Stimulated activated naive B cell treated with anti-CD40 and anti-IgM and Interleukin-4, amounts not matched to agents 10 μg/mL and 1 μg/mL and 100 μg/mL, for 72 hours (primary cell): ENCODE data around the gene PRKCE.

Experiments
- ATAC-seq, 2 donors: fragments of 150-1000 bp; cut with Tn5 transposase; replicated peaks; 2 replicates each; pipeline ENCODE4 v1.10.0; 2021; ENCODE audit warnings: moderate library complexity in 1 of 2
- DNase-seq: peaks from one replicate; pipeline ENCODE4 v3.0.0; 2021
- H3K27ac Mint-ChIP-seq: one replicate; pipeline ENCODE4 v1.8.0; 2022; ENCODE audit warnings: mild to moderate bottlenecking, mixed read lengths
- H3K27me3 Mint-ChIP-seq, 2 donors: one replicate each; pipeline ENCODE4 v1.8.0; 2022; ENCODE audit warnings: mixed read lengths in 2 of 2
- H3K36me3 Mint-ChIP-seq, 2 donors: one replicate each; pipeline ENCODE4 v1.8.0; 2022; ENCODE audit warnings: mixed read lengths in 2 of 2, mild to moderate bottlenecking in 1 of 2
- H3K4me1 Mint-ChIP-seq, 2 donors: one replicate each; pipeline ENCODE4 v1.8.0; 2022; ENCODE audit warnings: mixed read lengths in 2 of 2, mild to moderate bottlenecking in 1 of 2
- H3K4me3 Mint-ChIP-seq, 2 donors: one replicate each; pipeline ENCODE4 v1.8.0; 2022; ENCODE audit warnings: mild to moderate bottlenecking in 2 of 2, mixed read lengths in 2 of 2, moderate library complexity in 1 of 2
- H3K9me3 Mint-ChIP-seq, 2 donors: one replicate each; pipeline ENCODE4 v1.8.0; 2022; ENCODE audit warnings: mixed read lengths in 2 of 2, mild to moderate bottlenecking in 1 of 2

The PRKCE gene

GRCh38 chr2:46003903-46004473 is 352.5 kb downstream of the PRKCE start:
- DNase-seq: no peak
- H3K27me3 Mint-ChIP-seq: no peaks in the 10 kb centered on the region
- ATAC-seq: no peak
- peaks cover 32 to 55% of the 10 kb centered on the region in 2 donors for H3K36me3 Mint-ChIP-seq
- no peak overlapping the region for H3K4me3 Mint-ChIP-seq
- H3K27ac Mint-ChIP-seq: no peak overlapping the region
- no peaks in the 10 kb centered on the region for H3K4me1 Mint-ChIP-seq
- H3K9me3 Mint-ChIP-seq: no peaks in the 10 kb centered on the region

- ATAC-seq (no peak), DNase-seq (no peak)
- H3K9me3 Mint-ChIP-seq: no peaks in the 10 kb centered on the region
- no peaks in the 10 kb centered on the region for H3K27me3 Mint-ChIP-seq
- H3K36me3 Mint-ChIP-seq: peaks cover 37 to 48% of the 10 kb centered on the region in 2 donors
- no peak overlapping the region for H3K4me3 Mint-ChIP-seq
- no peaks in the 10 kb centered on the region for H3K4me1 Mint-ChIP-seq
- H3K27ac Mint-ChIP-seq: no peak overlapping the region
These were observed 355.1 kb downstream of the PRKCE start for GRCh38 chr2:46006473-46007025.

- H3K4me3 Mint-ChIP-seq: no peak overlapping the region
- H3K27ac Mint-ChIP-seq: no peak overlapping the region
- H3K36me3 Mint-ChIP-seq: peaks cover 38 to 50% of the 10 kb centered on the region in 2 donors
These were observed 355.9 kb downstream of the PRKCE start for GRCh38 chr2:46007412-46007811.

GRCh38 chr2:46008091-46008870 is 356.8 kb downstream of the PRKCE start:
- peaks cover 34 to 51% of the 10 kb centered on the region in 2 donors for H3K36me3 Mint-ChIP-seq
- no peak overlapping the region for H3K27ac Mint-ChIP-seq
- ATAC-seq: no peak
- no peaks in the 10 kb centered on the region for H3K9me3 Mint-ChIP-seq
- DNase-seq: no peak
- no peak overlapping the region for H3K4me3 Mint-ChIP-seq
- H3K4me1 Mint-ChIP-seq: no peaks in the 10 kb centered on the region
- H3K27me3 Mint-ChIP-seq: no peaks in the 10 kb centered on the region

More at GRCh38 chr2:46007412-46007811, 355.9 kb downstream of the PRKCE start:
- Mint-ChIP-seq H3K9me3 (no peaks in the 10 kb centered on the region), H3K4me1 (no peaks in the 10 kb centered on the region), H3K27me3 (no peaks in the 10 kb centered on the region)
- DNase-seq (no peak), ATAC-seq (no peak)

GRCh38 chr2:46009315-46009714 is 357.8 kb downstream of the PRKCE start:
- Mint-ChIP-seq H3K4me1 (no peaks in the 10 kb centered on the region), H3K27me3 (no peaks in the 10 kb centered on the region), H3K36me3 (peaks cover 39 to 56% of the 10 kb centered on the region in 2 donors), H3K4me3 (no peak overlapping the region), H3K27ac (no peak overlapping the region), H3K9me3 (no peaks in the 10 kb centered on the region)
- DNase-seq (no peak), ATAC-seq (no peak)

- no peak overlapping the region for H3K4me3 Mint-ChIP-seq
- H3K27me3 Mint-ChIP-seq: no peaks in the 10 kb centered on the region
- H3K36me3 Mint-ChIP-seq: peaks cover 37 to 54% of the 10 kb centered on the region in 2 donors
- ATAC-seq (no peak), DNase-seq (no peak)
- H3K9me3 Mint-ChIP-seq: no peaks in the 10 kb centered on the region
- no peaks in the 10 kb centered on the region for H3K4me1 Mint-ChIP-seq
- no peak overlapping the region for H3K27ac Mint-ChIP-seq
These were observed 358.3 kb downstream of the PRKCE start for GRCh38 chr2:46009772-46010171.

GRCh38 chr2:46010223-46010924 is 358.9 kb downstream of the PRKCE start:
- DNase-seq (no peak), ATAC-seq (no peak)
- Mint-ChIP-seq H3K4me3 (no peak overlapping the region), H3K36me3 (peaks cover 39 to 58% of the 10 kb centered on the region in 2 donors), H3K9me3 (no peaks in the 10 kb centered on the region), H3K27ac (no peak overlapping the region), H3K4me1 (no peaks in the 10 kb centered on the region), H3K27me3 (no peaks in the 10 kb centered on the region)

GRCh38 chr2:46010925-46011490 is 359.5 kb downstream of the PRKCE start:
- Mint-ChIP-seq H3K36me3 (peaks cover 42 to 63% of the 10 kb centered on the region in 2 donors), H3K27me3 (no peaks in the 10 kb centered on the region)
- ATAC-seq: peak in 1 of 2 donors; percentile 51

GRCh38 chr2:46012618-46013240 is 361.3 kb downstream of the PRKCE start:
- ATAC-seq: no peak
- H3K36me3 Mint-ChIP-seq: peaks cover 44 to 59% of the 10 kb centered on the region in 2 donors
- no peak for DNase-seq
- H3K4me3 Mint-ChIP-seq: no peak overlapping the region
- H3K27ac Mint-ChIP-seq: no peak overlapping the region
- H3K4me1 Mint-ChIP-seq: no peaks in the 10 kb centered on the region
- no peaks in the 10 kb centered on the region for H3K27me3 Mint-ChIP-seq
- no peaks in the 10 kb centered on the region for H3K9me3 Mint-ChIP-seq

More at GRCh38 chr2:46010925-46011490, 359.5 kb downstream of the PRKCE start:
- no peaks in the 10 kb centered on the region for H3K9me3 Mint-ChIP-seq
- H3K27ac Mint-ChIP-seq: no peak overlapping the region
- no peaks in the 10 kb centered on the region for H3K4me1 Mint-ChIP-seq
- H3K4me3 Mint-ChIP-seq: no peak overlapping the region
- DNase-seq: no peak

- ATAC-seq (no peak), DNase-seq (no peak)
- no peaks in the 10 kb centered on the region for H3K4me1 Mint-ChIP-seq
- peaks cover 43 to 55% of the 10 kb centered on the region in 2 donors for H3K36me3 Mint-ChIP-seq
- H3K9me3 Mint-ChIP-seq: no peaks in the 10 kb centered on the region
- no peaks in the 10 kb centered on the region for H3K27me3 Mint-ChIP-seq
- H3K4me3 Mint-ChIP-seq: no peak overlapping the region
- H3K27ac Mint-ChIP-seq: no peak overlapping the region
These were observed 362.3 kb downstream of the PRKCE start for GRCh38 chr2:46013726-46014125.

- no peaks in the 10 kb centered on the region for H3K9me3 Mint-ChIP-seq
- DNase-seq (no peak), ATAC-seq (no peak)
- no peaks in the 10 kb centered on the region for H3K4me1 Mint-ChIP-seq
- H3K4me3 Mint-ChIP-seq: no peak overlapping the region
- H3K36me3 Mint-ChIP-seq: peaks cover 45 to 52% of the 10 kb centered on the region in 2 donors
- H3K27me3 Mint-ChIP-seq: no peaks in the 10 kb centered on the region
- H3K27ac Mint-ChIP-seq: no peak overlapping the region
These were observed 363.6 kb downstream of the PRKCE start for GRCh38 chr2:46014911-46015654.

GRCh38 chr2:46015671-46016070 is 364.2 kb downstream of the PRKCE start:
- Mint-ChIP-seq H3K36me3 (peaks cover 47 to 56% of the 10 kb centered on the region in 2 donors), H3K27me3 (no peaks in the 10 kb centered on the region), H3K4me3 (no peak overlapping the region), H3K4me1 (no peaks in the 10 kb centered on the region), H3K27ac (no peak overlapping the region), H3K9me3 (no peaks in the 10 kb centered on the region)
- DNase-seq: no peak
- no peak for ATAC-seq

- DNase-seq (no peak), ATAC-seq (no peak)
- Mint-ChIP-seq H3K4me3 (no peak overlapping the region), H3K9me3 (no peaks in the 10 kb centered on the region), H3K4me1 (no peaks in the 10 kb centered on the region), H3K36me3 (peaks cover 45 to 60% of the 10 kb centered on the region in 2 donors), H3K27ac (no peak overlapping the region), H3K27me3 (no peaks in the 10 kb centered on the region)
These were observed 364.6 kb downstream of the PRKCE start for GRCh38 chr2:46016091-46016490.
